CD14-positive monocyte (primary cell): ENCODE measurements around the gene HPSE2. TPM values are rescaled to one million over a fixed set of nuclear protein-coding genes. Genes with fewer than 3 reads are reported as not detected.

Experiments
- DNase-seq, 3 donors: peaks; one replicate each; pipeline ENCODE4 v3.0.0-alpha.2; 2011 to 2022
- H2AFZ ChIP-seq: 2 replicates; pipeline ENCODE4 v1.6.0; 2012; ENCODE audit warnings: mild to moderate bottlenecking, low read depth, low read length, inconsistent platforms; ENCODE audit not compliant: insufficient read depth, poor library complexity, severe bottlenecking
- H3K27ac ChIP-seq, 2 donors: 1 replicate in 1 of 2; 2 replicates in 1 of 2; pipeline ENCODE4 v1.5.1; 2012 to 2013; ENCODE audit warnings: low read length in 2 of 2, control low read depth in 1 of 2, inconsistent platforms in 1 of 2, low read depth in 1 of 2, mild to moderate bottlenecking in 1 of 2
- H3K27me3 ChIP-seq, 2 donors: one replicate each; pipeline versions ENCODE4 v1.6.0 to v1.6.1; 2011 to 2013; ENCODE audit warnings: low read length in 2 of 2; ENCODE audit not compliant: control insufficient read depth in 2 of 2, insufficient read depth in 2 of 2
- H3K36me3 ChIP-seq, 2 donors: replicated peaks in 1 of 2; 1 replicate in 1 of 2; 2 replicates in 1 of 2; pipeline versions ENCODE4 v1.5.1 to v1.6.1; 2012 to 2013; ENCODE audit warnings: low read length in 2 of 2, control low read depth in 1 of 2, inconsistent platforms in 1 of 2, mild to moderate bottlenecking in 1 of 2; ENCODE audit not compliant: insufficient read depth in 2 of 2, control insufficient read depth in 1 of 2
- H3K4me1 ChIP-seq, 2 donors: 1 replicate in 1 of 2; 2 replicates in 1 of 2; pipeline versions ENCODE4 v1.5.1 to v1.6.1; 2012 to 2013; ENCODE audit warnings: low read length in 2 of 2, control low read depth in 1 of 2, inconsistent platforms in 1 of 2, mild to moderate bottlenecking in 1 of 2, moderate library complexity in 1 of 2; ENCODE audit not compliant: insufficient read depth in 2 of 2, control insufficient read depth in 1 of 2
- H3K4me2 ChIP-seq: replicated peaks from 2 replicates; pipeline ENCODE3; 2012; ENCODE audit warnings: low read length, moderate library complexity, mild to moderate bottlenecking; ENCODE audit not compliant: poor library complexity, severe bottlenecking; ENCODE audit errors: extremely low read depth
- H3K4me3 ChIP-seq, 3 experiments: fragments of 200-600 bp in 1 of 3; sonication (generic) in 1 of 3; replicated peaks in 1 of 3; 1 replicate in 2 of 3; 2 replicates in 1 of 3; pipeline ENCODE4 v1.5.1; 2011 to 2013; ENCODE audit warnings: low read length in 3 of 3, mild to moderate bottlenecking in 3 of 3, control low read depth in 2 of 3, low read depth in 2 of 3, inconsistent platforms in 1 of 3, moderate library complexity in 1 of 3
- H3K79me2 ChIP-seq: 2 replicates; pipeline ENCODE4 v1.6.0; 2012; ENCODE audit warnings: mild to moderate bottlenecking, control low read depth, inconsistent platforms, low read length, moderate library complexity; ENCODE audit not compliant: insufficient read depth
- H3K9ac ChIP-seq: 2 replicates; pipeline ENCODE4 v1.6.0; 2017; ENCODE audit warnings: low read length, mild to moderate bottlenecking; ENCODE audit not compliant: insufficient read depth, poor library complexity, severe bottlenecking
- H3K9me3 ChIP-seq, 2 donors: replicated peaks in 1 of 2; 1 replicate in 1 of 2; 2 replicates in 1 of 2; pipeline versions ENCODE4 v1.5.1 to v1.6.1; 2012 to 2013; ENCODE audit warnings: low read length in 2 of 2, control low read depth in 1 of 2; ENCODE audit not compliant: control insufficient read depth in 1 of 2, insufficient read depth in 1 of 2
- H4K20me1 ChIP-seq: 2 replicates; pipeline ENCODE4 v1.6.0; 2012; ENCODE audit warnings: mild to moderate bottlenecking, low read length, control low read depth, moderate library complexity; ENCODE audit not compliant: insufficient read depth
- H3K27ac Mint-ChIP-seq, 7 donors: one replicate each; pipeline ENCODE4 v1.8.0; 2020; ENCODE audit warnings: mild to moderate bottlenecking in 7 of 7, mixed read lengths in 7 of 7, moderate library complexity in 6 of 7, inconsistent platforms in 2 of 7
- H3K27me3 Mint-ChIP-seq, 3 donors: one replicate each; pipeline ENCODE4 v1.8.0; 2021 to 2022; ENCODE audit warnings: low read depth in 3 of 3, mild to moderate bottlenecking in 3 of 3, mixed read lengths in 3 of 3, moderate library complexity in 3 of 3, inconsistent platforms in 1 of 3
- H3K36me3 Mint-ChIP-seq, 2 donors: one replicate each; pipeline ENCODE4 v1.8.0; 2020; ENCODE audit warnings: mixed read lengths in 2 of 2, inconsistent platforms in 1 of 2, mild to moderate bottlenecking in 1 of 2
- H3K4me1 Mint-ChIP-seq: one replicate; pipeline ENCODE4 v1.8.0; 2020; ENCODE audit warnings: mild to moderate bottlenecking, mixed read lengths
- H3K4me3 Mint-ChIP-seq, 2 donors: one replicate each; pipeline ENCODE4 v1.8.0; 2020; ENCODE audit warnings: mild to moderate bottlenecking in 2 of 2, mixed read lengths in 2 of 2, moderate library complexity in 1 of 2
- H3K9me3 Mint-ChIP-seq, 7 donors: one replicate each; pipeline ENCODE4 v1.8.0; 2020 to 2022; ENCODE audit warnings: mixed read lengths in 7 of 7, mild to moderate bottlenecking in 6 of 7, moderate library complexity in 6 of 7, inconsistent platforms in 2 of 7
- CTCF ChIP-seq: fragments of 200-600 bp; IDR thresholded peaks from one replicate; pipeline ENCODE4 v1.8.0; 2022; ENCODE audit warnings: antibody characterized with exemption, mild to moderate bottlenecking
- WGBS: methylation state at CpG from one replicate; pipeline ENCODE4 v1.1.5; 2013; ENCODE audit warnings: missing lambda C conversion rate; ENCODE audit not compliant: insufficient coverage; 5-methylcytosine and 5-hydroxymethylcytosine counted together
- intact Hi-C, 2 donors: fragments of 100-400 bp; cut with micrococcal nuclease; formaldehyde crosslinking; loops; one replicate each; pipeline versions ENCODE4 v1.15.0 to v1.15.1; 2023
- polyA plus RNA-seq, 3 donors: library from polyadenylated mRNA; depleted of rRNA in 1 of 3; unstranded in 2 of 3; stranded (reverse) in 1 of 3; fragments of 300-500 nt in 2 of 3; fragments of >200 nt in 1 of 3; fragmentation: Illumina TruSeq in 2 of 3; gene quantifications; 1 replicate in 2 of 3; 2 replicates in 1 of 3; pipeline ENCODE4 v1.2.3, GENCODE V29; 2012 to 2021

The HPSE2 gene
- polyA plus RNA-seq, 3 donors, result not detected

- H3K9me3 Mint-ChIP-seq, result peaks cover 0 to 2% (median 0%) of the 10 kb centered on the region in 7 donors
- H3K27ac ChIP-seq, result no peak overlapping the region
- no peak overlapping the region for H3K4me3 ChIP-seq
- no peaks in the 10 kb centered on the region for H3K36me3 ChIP-seq
- no peak overlapping the region for H3K9ac ChIP-seq
- no peaks in the 10 kb centered on the region for H3K79me2 ChIP-seq
- no peaks in the 10 kb centered on the region for H3K4me1 ChIP-seq
- no peaks in the 10 kb centered on the region for H3K9me3 ChIP-seq
- DNase-seq, result no peak
- intact Hi-C loops, result no loop called here
- H3K4me1 Mint-ChIP-seq, result no peaks in the 10 kb centered on the region
- no peak for TF ChIP-seq CTCF
- no peaks in the 10 kb centered on the region for H3K27me3 Mint-ChIP-seq
- no peak overlapping the region for H3K4me3 Mint-ChIP-seq
- H3K4me2 ChIP-seq, result no peak overlapping the region
- no peaks in the 10 kb centered on the region for H4K20me1 ChIP-seq
- no peak overlapping the region for H3K27ac Mint-ChIP-seq
- WGBS, result 93% methylated on average over 2 of the region's 2 CpGs
- H3K27me3 ChIP-seq, result no peaks in the 10 kb centered on the region
- no peaks in the 10 kb centered on the region for H3K36me3 Mint-ChIP-seq
- no peak overlapping the region for H2AFZ ChIP-seq
These were observed 150.3 kb downstream of the HPSE2 start for GRCh38 chr10:99085358-99085757.

GRCh38 chr10:99084161-99084560 lies 151.5 kb downstream of the HPSE2 start:
- Histone ChIP-seq H3K4me2 (no peak overlapping the region), H2AFZ (no peak overlapping the region), H3K4me1 (no peaks in the 10 kb centered on the region), H3K79me2 (no peaks in the 10 kb centered on the region), H3K4me3 (no peak overlapping the region), H3K36me3 (no peaks in the 10 kb centered on the region), H3K9me3 (no peaks in the 10 kb centered on the region), H3K9ac (no peak overlapping the region), H3K27ac (no peak overlapping the region), H3K27me3 (no peaks in the 10 kb centered on the region), H4K20me1 (no peaks in the 10 kb centered on the region)
- Mint-ChIP-seq H3K4me3 (no peak overlapping the region), H3K4me1 (no peaks in the 10 kb centered on the region), H3K36me3 (no peaks in the 10 kb centered on the region), H3K9me3 (peaks cover 0 to 3% (median 0%) of the 10 kb centered on the region in 7 donors), H3K27me3 (no peaks in the 10 kb centered on the region), H3K27ac (no peak overlapping the region)
- intact Hi-C loops, result no loop called here
- WGBS, result 100% methylated on average over 2 of the region's 3 CpGs
- DNase-seq, result no peak
- TF ChIP-seq CTCF, result no peak
